Loucy (cell line): ENCODE data around the gene RARRES2.

ENCODE experiments used
- CTCF ChIP-seq: fragments of 200-600 bp; sonication (generic); conservative IDR thresholded peaks from 2 replicates; pipeline ENCODE4 v1.5.1; 2014; ENCODE audit warnings: mild to moderate bottlenecking, antibody characterized with exemption, low read length
- EZH2phosphoT487 ChIP-seq: fragments of 200-600 bp; IDR thresholded peaks from 2 replicates; pipeline ENCODE4 v1.6.1; 2018; ENCODE audit warnings: antibody characterized with exemption, mild to moderate bottlenecking, moderate library complexity, borderline replicate concordance

GRCh38 chr7:150342121-150342408 is 636 bp upstream of the RARRES2 start:
- TF ChIP-seq CTCF, result no peak
- TF ChIP-seq EZH2phosphoT487, result no peak
